T-cell (primary cell): Measurements from ENCODE around the gene TLL2. TPM values are rescaled to one million over a fixed set of nuclear protein-coding genes. Genes with fewer than 3 reads are reported as not detected.
"Not testable (repeated sequence)": the region's sequence is repeated elsewhere in the genome, so short reads cannot be mapped to it uniquely, and the experiment has no call there.

ENCODE experiments used
- ATAC-seq, 4 experiments: fragments of 200-7000 bp in 3 of 4; fragments of 150-1000 bp in 1 of 4; cut with Tn5 transposase; replicated peaks in 1 of 4; 1 replicate in 3 of 4; 2 replicates in 1 of 4; pipeline ENCODE4 v1.10.0; 2021; ENCODE audit warnings: moderate library complexity in 3 of 4, mild to moderate bottlenecking in 2 of 4, moderate number of reproducible peaks in 1 of 4
- CTCF ChIA-PET, 2 donors: fragments of 300-600 bp; sonication (Branson Sonifier 250); formaldehyde crosslinking; loops; one replicate each; lab custom pipeline; 2022; ENCODE audit warnings: antibody characterized with exemption in 2 of 2; lab: Charles Lee
- POLR2A ChIA-PET, 2 donors: fragments of 300-600 bp; sonication (Branson Sonifier 250); formaldehyde crosslinking; loops; one replicate each; lab custom pipeline; 2022; ENCODE audit warnings: antibody characterized with exemption in 2 of 2; lab: Charles Lee
- DNase-seq, 35 experiments: peaks; one replicate each; pipeline versions ENCODE4 v3.0.0 to v3.0.0-alpha.2; 2013 to 2023
- H3K27ac ChIP-seq: one replicate; pipeline ENCODE4 v1.5.1; 2013; ENCODE audit warnings: low read length
- H3K27me3 ChIP-seq, 2 experiments: replicated peaks in 1 of 2; 1 replicate in 1 of 2; 2 replicates in 1 of 2; pipeline versions ENCODE4 v1.6.1 to v1.7.0; 2013; ENCODE audit warnings: low read length in 1 of 2, mixed read lengths in 1 of 2; ENCODE audit not compliant: control insufficient read depth in 2 of 2, insufficient read depth in 2 of 2; ENCODE audit errors: extremely low read depth in 1 of 2
- H3K36me3 ChIP-seq, 2 donors: 1 replicate in 1 of 2; 2 replicates in 1 of 2; pipeline versions ENCODE4 v1.6.1 to v1.7.0; 2013; ENCODE audit warnings: low read length in 1 of 2; ENCODE audit not compliant: control insufficient read depth in 2 of 2, insufficient read depth in 1 of 2; ENCODE audit errors: extremely low read depth in 1 of 2
- H3K4me1 ChIP-seq, 2 experiments: 1 replicate in 1 of 2; 2 replicates in 1 of 2; pipeline versions ENCODE4 v1.6.1 to v1.7.0; 2013; ENCODE audit warnings: low read length in 2 of 2, mixed read lengths in 1 of 2; ENCODE audit not compliant: insufficient read depth in 2 of 2, control insufficient read depth in 1 of 2; ENCODE audit errors: extremely low read depth in 1 of 2
- H3K4me3 ChIP-seq, 2 donors: 1 replicate in 1 of 2; 2 replicates in 1 of 2; pipeline versions ENCODE4 v1.5.1 to v1.7.0; 2013; ENCODE audit warnings: mild to moderate bottlenecking in 2 of 2, low read length in 1 of 2, moderate library complexity in 1 of 2; ENCODE audit not compliant: control insufficient read depth in 1 of 2; ENCODE audit errors: extremely low read depth in 1 of 2
- H3K9me3 ChIP-seq: 2 replicates; pipeline ENCODE4 v1.7.0; 2013
- H3K27ac Mint-ChIP-seq, 2 donors: one replicate each; pipeline ENCODE4 v1.8.0; 2020 to 2021; ENCODE audit warnings: mild to moderate bottlenecking in 2 of 2, mixed read lengths in 2 of 2
- H3K27me3 Mint-ChIP-seq, 2 donors: one replicate each; pipeline ENCODE4 v1.8.0; 2021 to 2022; ENCODE audit warnings: mixed read lengths in 2 of 2
- H3K36me3 Mint-ChIP-seq: one replicate; pipeline ENCODE4 v1.8.0; 2021; ENCODE audit warnings: mixed read lengths
- H3K4me1 Mint-ChIP-seq, 3 donors: one replicate each; pipeline ENCODE4 v1.8.0; 2020 to 2022; ENCODE audit warnings: mixed read lengths in 3 of 3, mild to moderate bottlenecking in 1 of 3
- H3K4me3 Mint-ChIP-seq, 3 donors: one replicate each; pipeline ENCODE4 v1.8.0; 2020 to 2022; ENCODE audit warnings: mild to moderate bottlenecking in 3 of 3, mixed read lengths in 3 of 3, moderate library complexity in 3 of 3
- H3K9me3 Mint-ChIP-seq, 3 donors: one replicate each; pipeline ENCODE4 v1.8.0; 2020 to 2022; ENCODE audit warnings: mixed read lengths in 3 of 3
- WGBS: methylation state at CpG from one replicate; pipeline ENCODE4 v1.1.5; 2013; ENCODE audit warnings: missing lambda C conversion rate; ENCODE audit not compliant: insufficient coverage; 5-methylcytosine and 5-hydroxymethylcytosine counted together
- total RNA-seq, 35 experiments: library from RNA in 6 of 35; stranded (reverse) in 6 of 35; fragments of 120-200 nt in 1 of 35; gene quantifications; one replicate each; pipeline versions ENCODE4 v1.2.1 to v1.2.4 and lab custom pipeline; 2013 to 2026

TLL2 gene
- total RNA-seq, 5 donors from 2014 or later (not counting 1 experiment from before 2014, with no cell fraction given): 0.15 to 0.32 (median 0.23) TPM; not detected in 2

DNA sequence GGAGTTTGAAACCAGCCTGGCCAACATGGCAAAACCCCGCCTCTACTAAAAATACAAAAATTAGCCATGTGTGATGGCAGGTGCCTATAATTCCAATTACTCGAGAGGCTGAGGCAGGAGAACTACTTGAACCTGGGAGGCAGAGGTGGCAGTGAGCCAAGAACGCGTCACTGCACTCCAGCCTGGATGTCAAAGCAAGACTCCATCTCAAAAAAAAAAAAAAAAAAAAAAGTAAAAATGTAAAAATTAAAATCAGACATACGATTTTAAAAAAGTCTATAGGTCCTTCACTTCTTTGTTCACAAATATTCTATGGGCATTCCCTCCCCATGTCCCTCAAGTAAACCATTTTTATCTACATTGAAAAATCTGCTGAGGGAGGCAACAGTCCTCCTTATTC lies 34.9 kb upstream of the TLL2 start:
- no peak for ATAC-seq
- CTCF ChIA-PET: interaction anchor here in 1 of 2 donors (0.7 kb wide), 1 partner anchor 17 kb away, joined by 3 read pairs; no protein-coding TSS in a partner anchor
- peaks cover 54% of the 10 kb centered on the region for H3K36me3 Mint-ChIP-seq

DNA sequence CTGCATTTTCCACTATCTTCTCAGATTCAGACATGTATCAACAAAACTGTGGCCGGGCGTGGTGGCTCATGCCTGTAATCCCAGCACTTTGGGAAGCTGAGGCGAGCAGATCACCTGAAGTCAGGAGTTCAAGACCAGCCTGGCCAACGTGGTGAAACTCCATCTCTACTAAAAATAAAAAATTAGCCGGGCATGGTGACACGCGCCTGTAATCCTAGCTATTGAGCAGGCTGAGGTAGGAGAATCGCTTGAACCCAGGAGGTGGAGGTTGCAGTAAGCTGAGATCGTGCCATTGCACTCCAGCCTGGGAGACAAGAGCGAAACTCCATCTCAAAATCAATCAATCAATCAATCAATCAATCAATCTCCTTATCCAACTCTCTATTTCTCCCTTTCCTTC lies 31.8 kb upstream of the TLL2 start:
- CTCF ChIA-PET: interaction anchor here in 1 of 2 donors (0.9 kb wide), 1 partner anchor 41 kb away, joined by 3 read pairs; the partner anchor contains the start of gene TM9SF3

More for the DNA sequence above, 34.9 kb upstream of the TLL2 start:
- peaks cover 2 to 13% (median 9%) of the 10 kb centered on the region in 3 donors for H3K4me1 Mint-ChIP-seq
- WGBS: no CpG with 5 or more reads among the region's 5 CpGs
- H3K4me1 ChIP-seq: no peaks in the 10 kb centered on the region
- H3K27ac Mint-ChIP-seq: no peak overlapping the region
- peaks cover 0 to 60% of the 10 kb centered on the region in 2 donors for H3K36me3 ChIP-seq
- H3K4me3 Mint-ChIP-seq: no peak overlapping the region
- no peak for DNase-seq
- no peaks in the 10 kb centered on the region for H3K27me3 Mint-ChIP-seq
- no peaks in the 10 kb centered on the region for H3K9me3 Mint-ChIP-seq
- H3K9me3 ChIP-seq: no peaks in the 10 kb centered on the region
- H3K27ac ChIP-seq: no peak overlapping the region
- H3K27me3 ChIP-seq: no peaks in the 10 kb centered on the region
- POLR2A ChIA-PET: no interaction called here
- H3K4me3 ChIP-seq: no peak overlapping the region

DNA sequence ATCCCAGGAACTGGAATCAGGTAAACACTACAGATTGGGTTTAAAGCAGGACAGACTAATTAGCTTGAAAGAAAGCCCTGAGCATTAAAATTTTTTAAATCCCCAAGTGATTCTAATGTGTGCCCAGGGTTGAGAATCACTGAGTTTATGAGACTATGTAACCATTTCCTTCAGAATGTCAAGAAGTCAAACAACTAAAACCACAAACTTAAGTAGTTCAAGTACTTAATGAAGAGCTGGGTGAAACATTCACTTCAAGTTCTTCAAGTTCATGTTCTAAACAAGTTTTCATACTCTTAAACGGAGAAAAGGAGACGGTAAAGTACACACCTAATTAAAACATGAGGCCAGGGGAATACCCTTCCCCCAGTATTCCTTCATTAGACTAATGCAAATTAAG lies 28.2 kb upstream of the TLL2 start:
- Histone ChIP-seq H3K9me3 (no peaks in the 10 kb centered on the region), H3K4me3 (no peak overlapping the region), H3K27me3 (no peaks in the 10 kb centered on the region), H3K27ac (no peak overlapping the region), H3K4me1 (no peaks in the 10 kb centered on the region), H3K36me3 (peaks cover 0 to 42% of the 10 kb centered on the region in 2 donors)
- Mint-ChIP-seq H3K27ac (no peak overlapping the region), H3K36me3 (peaks cover 55% of the 10 kb centered on the region), H3K9me3 (no peaks in the 10 kb centered on the region), H3K4me1 (peaks cover 7 to 28% (median 12%) of the 10 kb centered on the region in 3 donors), H3K27me3 (no peaks in the 10 kb centered on the region), H3K4me3 (no peak overlapping the region)
- DNase-seq (no peak), ATAC-seq (no peak)
- no CpG with 5 or more reads among the region's 2 CpGs for WGBS
- POLR2A ChIA-PET: no interaction called here
- CTCF ChIA-PET: no interaction called here

More for the DNA sequence above, 31.8 kb upstream of the TLL2 start:
- not testable (repeated sequence) for H3K4me1 Mint-ChIP-seq, H3K27ac ChIP-seq, H3K4me3 Mint-ChIP-seq, H3K9me3 ChIP-seq, H3K4me3 ChIP-seq, ATAC-seq, H3K27me3 Mint-ChIP-seq, H3K9me3 Mint-ChIP-seq, H3K4me1 ChIP-seq, DNase-seq, H3K27ac Mint-ChIP-seq, H3K27me3 ChIP-seq
- peaks cover 48% of the 10 kb centered on the region for H3K36me3 Mint-ChIP-seq
- WGBS: no CpG with 5 or more reads among the region's 10 CpGs
- POLR2A ChIA-PET: interaction anchor here in 1 of 2 donors (0.6 kb wide), 1 partner anchor 31 kb away, joined by 4 read pairs; no protein-coding TSS in a partner anchor
- peaks cover 0 to 63% of the 10 kb centered on the region in 2 donors for H3K36me3 ChIP-seq

- Mint-ChIP-seq H3K4me1 (peaks cover 12 to 20% (median 16%) of the 10 kb centered on the region in 3 donors), H3K27ac (no peak overlapping the region), H3K4me3 (no peak overlapping the region), H3K36me3 (peaks cover 46% of the 10 kb centered on the region), H3K9me3 (no peaks in the 10 kb centered on the region), H3K27me3 (no peaks in the 10 kb centered on the region)
- Histone ChIP-seq H3K27ac (no peak overlapping the region), H3K27me3 (no peaks in the 10 kb centered on the region), H3K36me3 (peaks cover 0 to 34% of the 10 kb centered on the region in 2 donors), H3K4me1 (no peaks in the 10 kb centered on the region), H3K9me3 (no peaks in the 10 kb centered on the region), H3K4me3 (no peak overlapping the region)
- POLR2A ChIA-PET: no interaction called here
- 100% methylated on average over 1 of the region's 3 CpGs for WGBS
- CTCF ChIA-PET: interaction anchor here (0.6 to 0.7 kb wide), 3 partner anchors 176 to 1188 kb away, joined by 3 to 5 read pairs (median 4); no protein-coding TSS in a partner anchor
- no peak for ATAC-seq
- DNase-seq: no peak
These were observed 26.5 kb upstream of the TLL2 start for GRCh38 chr10:96540240-96540639.

DNA sequence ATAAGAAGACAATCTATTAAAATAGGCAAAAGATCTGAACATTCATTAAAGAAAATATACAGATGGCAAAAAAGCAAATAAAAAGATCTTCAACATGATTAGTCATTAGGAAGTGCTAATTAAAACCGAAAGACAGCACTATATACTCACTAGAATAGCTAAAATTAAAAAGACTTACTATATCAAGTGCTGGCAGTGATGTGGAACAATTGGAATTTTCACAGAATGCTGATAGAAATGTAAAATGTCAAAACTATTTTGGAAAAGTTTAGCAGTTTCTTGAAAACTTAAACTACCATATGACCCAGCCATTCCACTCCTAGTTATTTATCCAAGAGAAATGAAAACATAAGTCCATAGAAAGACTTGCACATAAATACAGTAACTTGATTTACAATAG lies 25.0 kb upstream of the TLL2 start:
- ChIA-PET CTCF (no interaction called here), POLR2A (no interaction called here)
- no peak overlapping the region for H3K27ac ChIP-seq
- no peak overlapping the region for H3K4me3 ChIP-seq
- H3K9me3 ChIP-seq: no peaks in the 10 kb centered on the region
- H3K36me3 Mint-ChIP-seq: peaks cover 41% of the 10 kb centered on the region
- WGBS: no CpG with 5 or more reads among the region's 1 CpG
- H3K27me3 ChIP-seq: no peaks in the 10 kb centered on the region
- no peak overlapping the region for H3K4me3 Mint-ChIP-seq
- H3K4me1 ChIP-seq: no peaks in the 10 kb centered on the region
- peaks cover 13 to 19% (median 16%) of the 10 kb centered on the region in 3 donors for H3K4me1 Mint-ChIP-seq
- H3K27me3 Mint-ChIP-seq: no peaks in the 10 kb centered on the region
- no peak for DNase-seq
- H3K36me3 ChIP-seq: peaks cover 0 to 34% of the 10 kb centered on the region in 2 donors
- H3K9me3 Mint-ChIP-seq: no peaks in the 10 kb centered on the region
- no peak for ATAC-seq
- H3K27ac Mint-ChIP-seq: no peak overlapping the region

GRCh38 chr10:96536129-96536528 lies 22.4 kb upstream of the TLL2 start:
- no peak overlapping the region for H3K27ac Mint-ChIP-seq
- CTCF ChIA-PET: no interaction called here
- no peaks in the 10 kb centered on the region for H3K27me3 ChIP-seq
- POLR2A ChIA-PET: no interaction called here
- peaks cover 16 to 23% (median 16%) of the 10 kb centered on the region in 3 donors for H3K4me1 Mint-ChIP-seq
- no peak overlapping the region for H3K4me3 Mint-ChIP-seq
- H3K9me3 ChIP-seq: no peaks in the 10 kb centered on the region
- peaks cover 0 to 21% of the 10 kb centered on the region in 2 donors for H3K36me3 ChIP-seq
- no peaks in the 10 kb centered on the region for H3K27me3 Mint-ChIP-seq
- H3K9me3 Mint-ChIP-seq: no peaks in the 10 kb centered on the region
- H3K36me3 Mint-ChIP-seq: peaks cover 49% of the 10 kb centered on the region
- no peak for DNase-seq
- H3K4me3 ChIP-seq: no peak overlapping the region
- H3K27ac ChIP-seq: no peak overlapping the region
- no peak for ATAC-seq
- H3K4me1 ChIP-seq: no peaks in the 10 kb centered on the region
- no CpG with 5 or more reads among the region's 1 CpG for WGBS
